Karpas-422 (cell line): ENCODE measurements around the gene PFDN4. TPM values are rescaled to one million over a fixed set of nuclear protein-coding genes. Genes with fewer than 3 reads are reported as not detected.

ENCODE experiments used
- DNase-seq: peaks from one replicate; pipeline ENCODE4 v3.0.0-alpha.2; 2015
- H2AFZ ChIP-seq: fragments of 200-600 bp; sonication (generic); 2 replicates; pipeline ENCODE4 v1.6.1; 2014; ENCODE audit warnings: antibody characterized with exemption, low read length, mixed read lengths
- H3K27ac ChIP-seq: fragments of 200-600 bp; sonication (generic); 2 replicates; pipeline ENCODE4 v1.5.1; 2014; ENCODE audit warnings: mild to moderate bottlenecking, low read length, moderate library complexity
- H3K27me3 ChIP-seq: fragments of 200-600 bp; sonication (generic); 2 replicates; pipeline ENCODE4 v1.6.1; 2014; ENCODE audit warnings: low read length, mixed read lengths
- H3K36me3 ChIP-seq: fragments of 200-600 bp; sonication (generic); 2 replicates; pipeline ENCODE4 v1.6.1; 2014; ENCODE audit warnings: low read length, mixed read lengths; ENCODE audit not compliant: insufficient read depth
- H3K4me1 ChIP-seq: fragments of 200-600 bp; sonication (generic); 2 replicates; pipeline ENCODE4 v1.6.1; 2014; ENCODE audit warnings: mild to moderate bottlenecking, low read length, mixed read lengths
- H3K4me2 ChIP-seq: fragments of 200-600 bp; sonication (generic); 2 replicates; pipeline ENCODE4 v1.6.1; 2014; ENCODE audit warnings: low read length, low read depth, mild to moderate bottlenecking; ENCODE audit not compliant: poor library complexity, severe bottlenecking
- H3K4me3 ChIP-seq: fragments of 200-600 bp; sonication (generic); 2 replicates; pipeline ENCODE4 v1.5.1; 2014; ENCODE audit warnings: mild to moderate bottlenecking, antibody characterized with exemption, low read length, mixed read lengths
- H3K79me2 ChIP-seq: fragments of 200-600 bp; sonication (generic); 2 replicates; pipeline ENCODE4 v1.6.1; 2014; ENCODE audit warnings: mild to moderate bottlenecking, low read length, mixed read lengths
- H3K9ac ChIP-seq: fragments of 200-600 bp; sonication (generic); 2 replicates; pipeline ENCODE4 v1.6.0; 2014; ENCODE audit warnings: low read length
- H3K9me2 ChIP-seq: fragments of 200-600 bp; sonication (generic), shearing (Covaris generic); replicated peaks from 2 replicates; pipeline ENCODE4 v1.6.0; 2014; ENCODE audit warnings: mild to moderate bottlenecking, low read length, moderate library complexity; ENCODE audit not compliant: insufficient read depth
- H3K9me3 ChIP-seq: fragments of 300-700, 200-600 bp; sonication (generic); 2 replicates; pipeline ENCODE4 v1.6.1; 2014; ENCODE audit warnings: low read length, mixed read lengths
- H4K20me1 ChIP-seq: fragments of 200-600 bp; sonication (generic); 2 replicates; pipeline ENCODE4 v1.6.1; 2014; ENCODE audit warnings: mild to moderate bottlenecking, antibody characterized with exemption, low read length, low read depth; ENCODE audit not compliant: insufficient read depth
- total RNA-seq: library from RNA; depleted of rRNA; stranded (reverse); fragments of >200 nt; shearing (Covaris generic); gene quantifications from 2 replicates; pipeline ENCODE4 v1.2.3, GENCODE V29; 2014; ENCODE audit warnings: low replicate concordance

The PFDN4 gene
- total RNA-seq, 1 experiment from 2014 or later = 70.7 TPM

DNA sequence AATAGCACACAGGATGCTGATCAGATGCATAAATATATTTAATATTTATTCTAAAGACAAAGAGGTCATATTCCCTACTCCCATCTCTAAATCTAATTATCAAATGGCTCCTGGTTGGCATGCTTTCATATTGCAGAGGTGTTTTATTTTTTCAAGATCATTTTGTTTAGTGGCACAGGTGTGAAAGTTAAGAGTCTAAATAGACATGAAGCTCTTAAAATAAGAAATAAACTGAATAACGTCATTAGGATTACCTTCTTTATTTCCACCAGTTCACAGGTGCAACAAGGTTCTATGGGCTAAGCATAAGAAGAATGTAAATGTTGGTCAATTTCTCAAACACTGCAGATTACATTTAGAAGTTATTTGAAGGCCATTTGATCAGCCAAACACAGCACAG, 27.0 kb upstream of the PFDN4 start:
- Histone ChIP-seq H3K36me3 (no peaks in the 10 kb centered on the region), H3K4me2 (no peak overlapping the region), H3K9ac (no peak overlapping the region), H3K27ac (no peak overlapping the region), H3K9me3 (no peaks in the 10 kb centered on the region), H3K4me1 (no peaks in the 10 kb centered on the region), H2AFZ (no peak overlapping the region), H4K20me1 (no peaks in the 10 kb centered on the region), H3K27me3 (no peaks in the 10 kb centered on the region), H3K79me2 (no peaks in the 10 kb centered on the region), H3K4me3 (no peak overlapping the region), H3K9me2 (no peaks in the 10 kb centered on the region)
- no peak for DNase-seq

DNA sequence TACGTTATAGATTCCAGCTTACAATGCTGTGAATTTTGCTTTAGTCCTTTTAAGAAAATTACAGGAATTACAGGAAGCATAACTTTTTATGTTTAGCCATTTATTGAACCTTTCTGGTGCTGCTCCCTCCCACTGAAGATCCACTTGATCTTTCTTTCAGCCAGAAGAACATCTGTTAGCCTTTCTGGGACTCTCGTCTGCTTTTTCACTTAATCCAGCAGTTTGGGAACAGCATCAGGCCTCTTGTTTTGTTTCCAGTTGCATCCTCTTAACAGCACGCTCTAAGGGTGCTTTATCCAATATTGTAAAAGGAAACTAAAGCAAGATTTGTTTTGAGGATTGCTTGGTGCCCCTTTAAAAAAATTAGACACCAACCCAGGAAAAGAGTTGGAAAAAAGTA, 23.8 kb upstream of the PFDN4 start:
- no peaks in the 10 kb centered on the region for H3K9me3 ChIP-seq
- H3K4me1 ChIP-seq = no peaks in the 10 kb centered on the region
- no peaks in the 10 kb centered on the region for H3K79me2 ChIP-seq
- no peak overlapping the region for H2AFZ ChIP-seq
- H3K27ac ChIP-seq = no peak overlapping the region
- H3K27me3 ChIP-seq = no peaks in the 10 kb centered on the region
- no peak overlapping the region for H3K9ac ChIP-seq
- no peak for DNase-seq
- H4K20me1 ChIP-seq = no peaks in the 10 kb centered on the region
- H3K4me2 ChIP-seq = no peak overlapping the region
- no peak overlapping the region for H3K4me3 ChIP-seq
- H3K9me2 ChIP-seq = no peaks in the 10 kb centered on the region
- H3K36me3 ChIP-seq = no peaks in the 10 kb centered on the region

DNA sequence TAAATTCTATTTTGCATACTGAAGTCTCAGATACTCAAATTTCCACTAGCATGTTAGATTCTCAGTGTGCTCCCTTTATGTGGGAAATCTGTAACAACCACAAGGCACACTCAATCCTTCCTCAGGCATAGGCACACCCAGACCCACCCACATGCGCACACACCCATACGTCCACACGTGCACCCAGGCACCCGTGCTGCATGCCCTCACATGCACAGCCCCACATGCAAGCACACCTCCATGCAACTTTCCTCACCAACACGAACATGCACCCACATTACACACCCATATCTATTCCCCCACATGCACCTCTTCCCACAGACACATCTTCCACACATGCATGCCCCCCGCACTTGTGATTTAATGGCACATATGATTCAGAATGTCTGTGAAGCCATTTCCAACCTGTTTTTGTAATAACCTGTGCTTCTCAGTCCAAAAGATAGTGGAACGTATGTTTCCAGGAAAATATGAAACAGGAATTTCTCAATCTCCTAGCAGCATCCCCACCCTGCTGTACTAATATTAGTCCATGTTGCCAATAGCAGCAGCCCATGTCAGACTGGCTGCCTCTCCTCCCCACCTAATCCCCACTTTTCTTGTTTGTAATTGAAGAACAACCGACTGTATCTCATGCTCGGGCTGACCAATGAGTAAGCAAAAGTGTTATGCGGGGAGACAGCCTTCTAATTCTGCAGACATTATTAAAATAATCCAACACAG, 22.8 kb upstream of the PFDN4 start:
- no peak overlapping the region for H3K9ac ChIP-seq
- H3K79me2 ChIP-seq = no peaks in the 10 kb centered on the region
- no peaks in the 10 kb centered on the region for H3K36me3 ChIP-seq
- no peaks in the 10 kb centered on the region for H3K4me1 ChIP-seq
- no peaks in the 10 kb centered on the region for H3K27me3 ChIP-seq
- no peak overlapping the region for H3K4me2 ChIP-seq
- H3K9me2 ChIP-seq = no peaks in the 10 kb centered on the region
- no peak overlapping the region for H2AFZ ChIP-seq
- no peak overlapping the region for H3K4me3 ChIP-seq
- no peak for DNase-seq
- H3K9me3 ChIP-seq = no peaks in the 10 kb centered on the region
- no peaks in the 10 kb centered on the region for H4K20me1 ChIP-seq
- no peak overlapping the region for H3K27ac ChIP-seq

DNA sequence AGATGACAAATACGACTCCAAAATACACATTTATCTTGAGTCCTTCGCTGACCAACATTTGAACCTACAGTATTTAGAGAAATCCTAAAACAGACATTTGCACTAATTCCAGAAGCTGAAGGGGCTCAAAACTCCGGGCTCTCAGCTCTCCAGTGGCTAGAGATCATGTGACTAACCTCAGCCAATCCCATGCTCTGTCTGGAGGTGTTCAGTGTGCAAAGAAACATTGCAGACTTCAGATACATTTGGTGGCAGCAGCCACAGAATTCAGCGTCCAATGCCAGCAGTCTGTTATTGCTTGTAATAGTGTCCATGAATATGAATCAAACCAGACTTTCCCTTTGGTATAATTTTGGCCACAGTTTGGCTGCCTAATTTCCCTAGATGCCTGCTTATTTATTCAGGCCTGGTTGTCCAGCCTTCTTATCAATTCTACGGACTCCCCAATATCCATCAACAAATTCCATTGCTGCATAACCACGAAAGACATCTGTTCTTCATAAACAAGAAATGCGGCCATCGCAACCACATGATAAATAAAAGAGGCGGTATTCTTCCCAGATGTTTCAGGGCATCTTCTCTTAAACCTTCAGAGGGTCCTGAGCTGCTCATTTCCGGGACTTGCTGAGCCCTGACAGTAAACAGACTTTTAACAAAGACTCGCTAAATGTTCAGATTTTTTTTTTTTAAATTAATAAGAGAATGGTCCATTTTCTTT, 19.6 kb upstream of the PFDN4 start:
- Histone ChIP-seq H3K79me2 (no peaks in the 10 kb centered on the region), H4K20me1 (no peaks in the 10 kb centered on the region), H3K4me2 (no peak overlapping the region), H3K4me3 (no peak overlapping the region), H2AFZ (no peak overlapping the region), H3K27me3 (no peaks in the 10 kb centered on the region), H3K9me2 (no peaks in the 10 kb centered on the region), H3K27ac (no peak overlapping the region), H3K9ac (no peak overlapping the region), H3K4me1 (no peaks in the 10 kb centered on the region), H3K36me3 (no peaks in the 10 kb centered on the region), H3K9me3 (no peaks in the 10 kb centered on the region)
- no peak for DNase-seq

DNA sequence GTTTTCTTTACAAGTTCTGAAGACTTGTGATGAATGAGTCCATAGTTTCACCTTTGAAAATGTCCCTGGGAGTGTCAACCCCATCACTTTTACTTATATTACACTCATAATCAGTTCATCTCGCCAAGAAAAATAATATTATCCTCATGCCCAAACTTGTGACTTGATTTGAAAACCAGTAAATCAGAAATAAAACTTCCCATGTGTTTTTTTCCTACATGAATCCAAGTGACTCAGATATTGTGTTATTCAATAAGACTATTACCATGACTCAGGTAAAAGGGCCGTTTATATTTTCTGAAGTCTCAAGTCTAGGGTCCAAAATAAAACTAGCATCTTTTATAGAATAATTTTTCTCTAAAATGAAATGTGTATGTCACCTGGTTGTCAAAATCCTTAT, 18.3 kb upstream of the PFDN4 start:
- H4K20me1 ChIP-seq = no peaks in the 10 kb centered on the region
- no peaks in the 10 kb centered on the region for H3K9me3 ChIP-seq
- H2AFZ ChIP-seq = no peak overlapping the region

DNA sequence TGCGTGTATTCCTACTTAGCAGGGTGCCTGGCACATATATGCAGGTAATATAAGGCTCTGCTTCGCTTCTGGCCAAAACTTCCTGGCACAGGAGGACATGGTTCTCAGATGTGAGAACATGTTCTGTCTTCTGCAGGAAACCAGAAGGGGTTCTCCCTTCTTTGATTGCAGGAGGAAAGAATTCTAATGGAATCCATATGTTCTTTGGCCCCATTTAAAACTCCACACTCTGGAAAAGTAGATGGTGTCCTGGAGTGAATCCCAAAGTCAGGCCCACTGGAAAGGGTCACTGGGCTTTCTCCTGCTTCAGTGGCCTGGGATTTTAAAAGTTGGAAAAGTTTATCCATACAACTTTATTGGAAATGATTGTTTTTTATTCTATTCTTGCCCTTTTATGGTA, 17.7 kb upstream of the PFDN4 start:
- Histone ChIP-seq H3K9me2 (no peaks in the 10 kb centered on the region), H3K4me2 (no peak overlapping the region), H3K79me2 (no peaks in the 10 kb centered on the region), H3K9me3 (no peaks in the 10 kb centered on the region), H3K36me3 (no peaks in the 10 kb centered on the region), H3K4me3 (no peak overlapping the region), H3K4me1 (no peaks in the 10 kb centered on the region), H3K27me3 (no peaks in the 10 kb centered on the region), H4K20me1 (no peaks in the 10 kb centered on the region), H3K9ac (no peak overlapping the region), H2AFZ (no peak overlapping the region), H3K27ac (no peak overlapping the region)
- DNase-seq = no peak

More for the DNA sequence above, 18.3 kb upstream of the PFDN4 start:
- no peak overlapping the region for H3K27ac ChIP-seq
- no peak overlapping the region for H3K4me2 ChIP-seq
- H3K4me1 ChIP-seq = no peaks in the 10 kb centered on the region
- no peak overlapping the region for H3K9ac ChIP-seq
- H3K27me3 ChIP-seq = no peaks in the 10 kb centered on the region
- no peak overlapping the region for H3K4me3 ChIP-seq
- no peak for DNase-seq
- no peaks in the 10 kb centered on the region for H3K36me3 ChIP-seq
- no peaks in the 10 kb centered on the region for H3K9me2 ChIP-seq
- H3K79me2 ChIP-seq = no peaks in the 10 kb centered on the region

DNA sequence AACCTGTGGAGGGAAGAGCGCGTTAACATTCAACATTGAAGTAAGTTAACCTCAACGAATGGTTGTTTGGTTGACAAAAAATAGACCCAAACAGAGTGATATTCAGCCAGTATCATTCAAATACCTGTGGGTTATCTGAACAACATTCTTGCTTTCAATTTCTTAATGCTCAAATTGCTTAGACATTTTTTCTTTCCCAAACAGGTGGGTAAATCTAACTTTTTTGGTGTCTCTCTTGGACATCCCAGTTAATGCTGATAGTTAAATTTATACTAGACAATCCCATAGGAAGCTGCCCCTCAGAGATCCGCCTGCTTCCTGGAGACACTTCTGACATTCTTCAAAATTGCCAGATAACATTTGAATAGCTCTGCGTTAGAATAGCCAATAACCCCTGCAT, 14.1 kb upstream of the PFDN4 start:
- no peak overlapping the region for H2AFZ ChIP-seq
- no peaks in the 10 kb centered on the region for H4K20me1 ChIP-seq
- H3K27ac ChIP-seq = no peak overlapping the region
- H3K9ac ChIP-seq = no peak overlapping the region
- no peaks in the 10 kb centered on the region for H3K9me3 ChIP-seq
- H3K27me3 ChIP-seq = no peaks in the 10 kb centered on the region
- H3K9me2 ChIP-seq = no peaks in the 10 kb centered on the region
- no peak overlapping the region for H3K4me2 ChIP-seq
- H3K79me2 ChIP-seq = no peaks in the 10 kb centered on the region
- H3K36me3 ChIP-seq = no peaks in the 10 kb centered on the region
- no peak overlapping the region for H3K4me3 ChIP-seq
- no peak for DNase-seq
- peaks cover 8% of the 10 kb centered on the region for H3K4me1 ChIP-seq

DNA sequence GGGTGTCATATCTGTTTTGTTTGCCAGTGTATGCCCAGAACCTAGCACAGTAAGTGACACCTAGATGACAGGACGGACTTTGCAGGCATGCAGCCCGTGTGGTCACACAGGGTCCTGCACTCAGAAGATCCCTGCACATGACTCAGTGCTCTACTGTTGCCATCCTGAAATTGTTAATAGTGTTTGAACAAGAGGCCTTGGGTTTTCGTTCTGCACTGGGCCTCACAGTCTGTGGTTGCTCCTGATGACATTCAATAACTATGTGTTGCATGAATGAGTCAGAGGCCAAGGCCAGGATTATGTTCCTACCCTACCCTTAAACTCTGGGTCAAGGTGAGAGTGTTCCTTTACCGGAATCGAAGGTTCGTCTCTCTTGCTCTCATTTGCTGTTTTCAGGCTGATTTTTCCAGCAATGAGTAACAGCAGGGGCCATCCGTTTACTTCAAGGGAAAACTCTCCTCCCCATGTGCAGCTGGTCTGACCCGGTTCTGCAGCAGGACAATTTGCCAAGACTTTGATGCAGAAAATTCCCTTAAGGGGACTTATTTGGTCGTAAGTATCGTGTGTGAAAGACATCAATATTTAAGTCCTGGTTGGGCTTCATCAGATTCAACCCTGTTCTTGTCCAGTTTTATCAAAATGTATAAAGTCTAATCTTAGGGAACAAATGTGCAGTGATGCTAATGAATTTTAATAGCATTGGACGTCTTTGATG, 13.0 kb upstream of the PFDN4 start:
- Histone ChIP-seq H4K20me1 (0 out of 2 replicates have a peak, but pooled peaks cover 3% of the 10 kb centered on the region), H3K27ac (no peak overlapping the region), H3K9ac (no peak overlapping the region), H3K9me3 (no peaks in the 10 kb centered on the region), H3K4me1 (peaks cover 8% of the 10 kb centered on the region), H3K4me3 (no peak overlapping the region), H3K27me3 (no peaks in the 10 kb centered on the region), H2AFZ (no peak overlapping the region), H3K36me3 (no peaks in the 10 kb centered on the region), H3K4me2 (no peak overlapping the region), H3K9me2 (no peaks in the 10 kb centered on the region), H3K79me2 (no peaks in the 10 kb centered on the region)
- DNase-seq = no peak
